HG02885 (cell line): Measurements from ENCODE around the gene ACSS3.

Experiments used
- ATAC-seq: cut with Tn5 transposase; IDR thresholded peaks from one replicate; pipeline ENCODE4 v1.9.1; 2021; ENCODE audit warnings: mild to moderate bottlenecking; ENCODE audit not compliant: unreplicated experiment, poor library complexity

Gene ACSS3

DNA sequence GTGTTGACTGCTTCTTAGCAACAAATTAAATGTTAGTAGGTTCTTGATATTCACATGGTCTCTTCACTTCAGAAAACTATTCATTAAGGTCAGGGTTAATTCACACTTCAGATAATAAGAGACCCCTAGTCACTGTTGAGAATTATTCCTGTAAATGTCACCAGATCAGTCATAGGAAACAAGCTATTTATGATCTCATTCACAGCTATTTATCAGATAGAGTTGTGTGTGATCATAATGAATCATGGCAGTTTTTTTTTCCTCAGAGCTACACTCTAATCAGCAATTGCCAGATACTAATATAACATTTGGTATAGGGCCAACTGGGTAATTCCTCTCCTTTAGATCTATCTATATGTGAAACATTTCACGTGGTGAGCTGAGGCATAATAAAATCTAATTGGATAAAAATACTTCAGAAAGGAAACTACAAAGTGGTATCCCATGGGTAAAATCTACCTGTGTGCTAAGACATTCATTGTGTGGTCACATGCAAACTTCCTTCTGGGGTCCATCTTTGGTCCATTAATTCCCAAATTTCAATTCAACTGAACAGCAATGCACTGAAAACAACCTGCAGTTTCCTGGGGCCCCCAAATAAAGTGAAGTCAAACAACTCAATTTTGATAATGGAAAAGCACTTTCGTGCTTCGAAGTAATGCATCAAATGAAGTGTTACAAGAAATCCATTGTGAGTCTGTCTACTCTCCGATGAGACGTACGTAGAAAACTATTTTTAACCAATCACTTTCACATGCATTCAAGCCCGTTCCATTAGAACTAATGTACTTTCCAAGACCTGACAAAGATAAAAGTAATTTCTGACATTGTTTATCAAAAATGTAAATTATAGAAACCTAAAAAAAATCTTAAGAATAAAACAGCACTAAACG lies 197.0 kb downstream of the ACSS3 start:
- ATAC-seq, result no peak

DNA sequence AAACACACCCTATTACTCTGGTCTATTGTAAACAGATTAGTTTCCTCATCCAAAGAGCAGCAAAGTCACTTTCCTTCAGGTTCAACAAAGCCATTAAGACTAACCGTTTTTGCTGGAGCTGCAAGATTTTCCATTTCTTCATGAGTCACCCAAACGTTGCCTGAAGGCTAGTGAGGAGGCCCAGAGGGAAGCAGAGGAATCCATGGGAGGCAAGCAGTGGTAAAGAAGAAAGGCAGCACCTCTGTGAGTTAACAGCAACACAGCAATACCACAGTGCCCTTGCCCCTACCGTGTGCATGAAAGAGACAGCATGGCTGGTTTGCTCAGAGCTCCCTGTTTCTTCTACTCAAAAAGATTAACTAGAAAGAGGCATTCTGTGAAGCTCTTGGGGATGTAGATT lies 206.3 kb downstream of the ACSS3 start:
- no peak for ATAC-seq

DNA sequence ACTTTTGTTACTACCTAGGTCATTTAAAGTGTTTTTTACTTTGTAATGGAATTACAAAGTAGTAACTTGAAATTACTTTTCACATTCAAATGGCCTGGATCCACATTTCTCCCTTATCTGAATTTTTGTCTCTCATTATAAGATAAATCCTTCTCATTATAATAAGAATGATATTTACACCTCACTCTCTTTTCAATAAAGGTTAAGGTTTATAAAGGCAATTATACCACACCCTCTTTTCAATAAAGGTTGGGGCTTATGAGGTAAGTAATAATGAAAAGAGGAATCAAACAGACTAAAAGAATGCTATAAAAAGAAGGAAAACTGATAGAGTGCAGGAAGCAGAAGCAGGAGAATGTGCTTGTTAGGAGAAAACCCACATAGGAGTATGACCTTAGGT lies 210.8 kb downstream of the ACSS3 start:
- no peak for ATAC-seq

DNA sequence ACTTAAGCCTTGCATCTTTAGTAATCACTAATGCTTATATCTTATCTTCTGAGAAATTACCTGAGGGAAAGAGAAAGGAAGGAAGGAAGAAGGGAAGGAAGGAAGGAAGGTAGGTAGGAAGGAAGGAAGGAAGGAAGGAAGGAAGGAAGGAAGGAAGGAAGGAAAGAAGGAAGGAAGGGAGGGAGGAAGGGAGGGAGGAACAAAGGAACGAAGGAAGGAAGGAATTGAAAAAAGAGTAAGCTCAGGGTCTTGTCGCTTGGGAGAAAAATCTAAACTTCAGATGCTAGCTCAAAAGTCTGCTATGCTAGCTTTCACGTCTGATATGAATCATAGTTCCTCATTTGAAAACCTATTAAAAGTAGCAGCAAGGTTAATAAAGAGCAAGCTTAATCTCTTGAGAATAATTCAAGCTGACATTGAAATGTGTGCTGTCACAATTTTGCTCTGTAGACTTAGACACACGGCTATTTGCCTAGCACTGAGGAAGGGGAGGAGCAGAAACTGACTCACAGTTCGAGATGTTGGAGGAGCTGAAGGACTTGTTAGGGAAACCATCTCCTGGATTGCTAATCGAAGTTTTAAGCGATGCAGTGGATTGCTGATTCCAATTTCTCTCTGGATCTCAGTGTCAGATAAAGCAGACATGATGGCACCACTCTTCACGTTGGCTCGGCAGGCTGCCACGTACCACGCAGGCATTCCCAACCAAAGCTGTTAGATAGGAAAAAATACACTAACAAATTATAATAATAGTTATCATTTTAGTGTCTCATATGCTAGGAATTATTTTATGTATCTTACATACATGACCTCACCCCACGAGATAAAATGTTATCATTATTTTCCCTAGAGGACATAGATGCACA lies 216.7 kb downstream of the ACSS3 start:
- ATAC-seq, result no peak

DNA sequence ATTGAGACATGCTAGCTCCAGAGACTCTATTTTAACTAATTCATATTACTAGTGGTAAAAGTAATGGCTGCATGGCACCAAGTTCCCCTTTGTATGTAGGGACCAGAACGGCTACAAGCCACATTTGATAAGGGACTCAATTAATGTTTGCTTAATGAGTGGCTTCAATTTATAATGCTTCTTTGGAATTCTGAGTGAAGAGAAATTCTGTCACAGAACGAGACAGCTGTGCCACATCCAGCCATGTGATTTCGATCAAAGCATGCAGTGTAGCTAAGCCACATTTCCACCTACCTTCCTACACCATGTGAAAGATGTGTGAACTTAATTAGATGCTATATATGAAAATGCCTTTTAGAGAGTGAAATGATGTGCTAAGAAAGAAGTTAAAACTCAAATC lies 217.4 kb downstream of the ACSS3 start:
- no peak for ATAC-seq

DNA sequence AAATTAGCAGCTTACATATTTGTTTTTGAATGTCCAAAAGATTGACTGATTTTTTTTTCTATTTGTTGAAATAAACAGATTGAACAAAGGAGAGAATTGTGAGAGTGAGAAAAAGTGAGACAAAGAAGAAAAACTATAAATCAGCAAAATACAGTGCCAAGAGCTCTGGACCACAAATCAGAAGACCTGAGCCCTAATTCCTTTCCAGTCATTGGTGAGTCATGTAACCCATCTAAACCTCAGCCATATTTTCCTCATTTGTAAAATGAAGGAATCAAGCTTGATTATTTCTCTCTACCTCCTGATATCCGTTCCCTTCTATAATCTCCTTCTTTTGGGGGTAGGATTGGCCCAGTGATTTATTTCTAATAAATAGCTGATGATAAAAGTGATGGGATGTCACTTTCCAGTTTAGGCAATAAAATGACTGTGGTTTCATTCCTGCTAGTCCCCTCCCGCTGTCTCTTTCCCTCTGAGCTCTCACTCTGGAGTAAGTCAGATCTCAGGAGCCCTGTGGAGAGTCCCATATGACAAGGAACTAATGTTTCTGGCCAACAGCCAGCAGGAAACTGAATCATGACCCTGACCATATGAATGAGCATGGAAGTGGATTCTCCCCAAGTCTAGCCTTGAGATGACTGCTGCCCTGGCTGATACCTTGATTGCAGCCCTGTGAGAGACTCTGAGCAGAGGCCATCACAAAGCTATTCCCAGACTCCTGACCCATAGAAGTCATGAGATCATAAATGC lies 218.9 kb downstream of the ACSS3 start:
- no peak for ATAC-seq

DNA sequence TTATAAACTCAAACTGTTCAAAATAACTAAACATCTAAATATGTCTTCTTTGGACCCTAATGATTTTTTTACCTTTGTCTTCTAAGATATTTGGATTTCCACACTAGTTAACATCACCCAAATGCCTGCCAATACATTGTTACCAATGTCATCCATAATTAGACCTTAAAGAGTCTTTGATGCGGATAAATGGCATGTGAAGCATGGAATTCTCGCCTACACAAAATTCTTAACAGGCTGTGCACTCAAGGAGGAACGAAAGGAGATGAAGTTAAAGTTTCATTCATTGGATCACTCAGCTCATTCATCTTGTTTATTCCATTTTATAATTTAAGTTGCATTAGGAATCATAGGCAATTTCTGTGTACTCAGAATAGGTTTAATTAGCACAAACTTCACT lies 219.7 kb downstream of the ACSS3 start:
- no peak for ATAC-seq

DNA sequence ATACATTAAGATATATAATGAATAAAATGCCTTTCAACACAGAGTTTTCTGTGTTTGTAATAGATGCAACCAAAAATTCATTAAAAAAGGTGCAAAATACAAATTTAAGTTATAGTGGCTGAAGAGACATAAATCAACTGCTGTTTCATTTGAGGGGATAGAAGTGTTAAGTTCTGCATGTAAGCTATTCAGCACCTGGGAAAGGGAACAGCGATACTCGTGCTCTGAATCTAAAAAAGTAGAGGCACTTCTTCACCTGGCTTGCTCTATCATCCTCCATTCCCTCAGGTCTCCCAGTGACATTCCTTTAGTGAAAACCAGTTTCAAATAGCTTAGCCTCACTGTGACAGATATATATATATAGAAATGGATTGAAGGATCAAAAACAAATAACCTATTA lies 222.6 kb downstream of the ACSS3 start:
- no peak for ATAC-seq

DNA sequence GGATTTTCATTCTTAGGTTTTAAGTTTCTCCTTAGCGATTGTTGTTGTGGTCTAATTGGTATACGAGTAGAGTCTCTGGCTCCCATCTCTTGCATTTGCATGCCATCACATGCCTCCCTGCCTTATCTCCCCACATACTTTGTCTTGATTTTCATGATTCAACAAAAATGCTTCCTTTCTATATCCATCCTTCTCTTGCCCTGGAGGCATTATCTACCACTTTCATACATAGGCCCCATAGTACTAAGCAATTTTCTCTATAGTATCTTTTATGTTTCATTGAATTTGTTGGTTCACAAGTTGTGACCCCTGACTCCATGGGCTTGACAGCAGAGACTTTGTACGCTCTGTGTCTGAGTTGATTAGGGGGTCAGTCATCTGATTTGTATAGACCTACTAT lies 226.1 kb downstream of the ACSS3 start:
- ATAC-seq, result no peak
